GOT3 (cell line): ENCODE data around the gene DYNLRB1.

ENCODE experiments used
- DNase-seq: peaks from one replicate; lab custom pipeline; 2025; ENCODE audit warnings: mixed read lengths; lab: John Stamatoyannopoulos, UW

Gene DYNLRB1

GRCh38 chr20:34579191-34579978 is 63.2 kb downstream of the DYNLRB1 start:
- no peak for DNase-seq

- DNase-seq: no peak
Observed at GRCh38 chr20:34579979-34580940, 64.0 kb downstream of the DYNLRB1 start.

- DNase-seq: no peak
Observed at GRCh38 chr20:34581341-34582184, 65.3 kb downstream of the DYNLRB1 start.

GRCh38 chr20:34582221-34582620 is 66.0 kb downstream of the DYNLRB1 start:
- no peak for DNase-seq

GRCh38 chr20:34582911-34583310 is 66.7 kb downstream of the DYNLRB1 start:
- no peak for DNase-seq

- no peak for DNase-seq
Observed at GRCh38 chr20:34583544-34583943, 67.3 kb downstream of the DYNLRB1 start.

- no peak for DNase-seq
Observed at GRCh38 chr20:34585019-34585418, 68.8 kb downstream of the DYNLRB1 start.

GRCh38 chr20:34586488-34587163 is 70.4 kb downstream of the DYNLRB1 start:
- no peak for DNase-seq
